ENCODE results near the gene TMEM209. TPM values are rescaled to one million over a fixed set of nuclear protein-coding genes. Genes with fewer than 3 reads are reported as not detected.
"Not testable (repeated sequence)": the region's sequence is repeated elsewhere in the genome, so short reads cannot be mapped to it uniquely, and the experiment has no call there.

TMEM209 gene
- total RNA-seq, 1 donor from 2014 or later: 4.6 TPM

- DNase-seq: no peak
These were observed 63.1 kb downstream of the TMEM209 start for GRCh38 chr7:130141884-130142653.

- peak; percentile 57 for DNase-seq
These were observed 63.9 kb downstream of the TMEM209 start for GRCh38 chr7:130141161-130141883.

- no peak for DNase-seq
These were observed 64.5 kb downstream of the TMEM209 start for GRCh38 chr7:130140551-130141160.

GRCh38 chr7:130139193-130139960, 65.8 kb downstream of the TMEM209 start:
- DNase-seq: no peak

- no peak for DNase-seq
These were observed 68.0 kb downstream of the TMEM209 start for GRCh38 chr7:130137207-130137606.

- DNase-seq: no peak
These were observed 68.5 kb downstream of the TMEM209 start for GRCh38 chr7:130136579-130137167.

GRCh38 chr7:130135208-130136205, 69.7 kb downstream of the TMEM209 start:
- DNase-seq: no peak

- DNase-seq: no peak
These were observed 70.5 kb downstream of the TMEM209 start for GRCh38 chr7:130134726-130135125.

GRCh38 chr7:130134106-130134636, 71.0 kb downstream of the TMEM209 start:
- no peak for DNase-seq

- no peak for DNase-seq
These were observed 72.0 kb downstream of the TMEM209 start for GRCh38 chr7:130133029-130133782.

GRCh38 chr7:130131964-130132875, 73.0 kb downstream of the TMEM209 start:
- DNase-seq: no peak

- no peak for DNase-seq
These were observed 73.9 kb downstream of the TMEM209 start for GRCh38 chr7:130131191-130131834.

GRCh38 chr7:130129011-130129411, 76.2 kb downstream of the TMEM209 start:
- no peak for DNase-seq

GRCh38 chr7:130127821-130128317, 77.3 kb downstream of the TMEM209 start:
- DNase-seq: peak; percentile 23

GRCh38 chr7:130127404-130127803, 77.8 kb downstream of the TMEM209 start:
- DNase-seq: no peak

- not testable (repeated sequence) for DNase-seq
These were observed 78.4 kb downstream of the TMEM209 start for GRCh38 chr7:130126840-130127239.

- DNase-seq: no peak
These were observed 80.5 kb downstream of the TMEM209 start for GRCh38 chr7:130124711-130125110.

- DNase-seq: no peak
These were observed 81.7 kb downstream of the TMEM209 start for GRCh38 chr7:130123501-130123900.

All from dermis blood vessel endothelial cell (primary cell).